Transverse colon (tissue), 3 donors: Measurements from ENCODE around the gene SEC14L1.

Experiments
- CTCF ChIP-seq, 5 experiments: fragments of 200-600 bp in 3 of 5; fragments of 450-650 bp in 2 of 5; sonication (generic) in 3 of 5; IDR thresholded peaks; 1 replicate in 2 of 5; 2 replicates in 3 of 5; pipeline ENCODE4 v1.5.1; 2016 to 2017; ENCODE audit warnings: antibody characterized with exemption in 5 of 5, inconsistent platforms in 3 of 5, mild to moderate bottlenecking in 2 of 5, moderate library complexity in 1 of 5
- EP300 ChIP-seq: sonication (generic); formaldehyde crosslinking; IDR thresholded peaks from one replicate; pipeline ENCODE4 v1.6.1; 2017; ENCODE audit warnings: antibody characterized with exemption, low read depth
- POLR2A ChIP-seq: fragments of 450-650 bp; IDR thresholded peaks from one replicate; pipeline ENCODE4 v1.6.1; 2016; ENCODE audit warnings: antibody characterized with exemption, mild to moderate bottlenecking, moderate library complexity

DNA sequence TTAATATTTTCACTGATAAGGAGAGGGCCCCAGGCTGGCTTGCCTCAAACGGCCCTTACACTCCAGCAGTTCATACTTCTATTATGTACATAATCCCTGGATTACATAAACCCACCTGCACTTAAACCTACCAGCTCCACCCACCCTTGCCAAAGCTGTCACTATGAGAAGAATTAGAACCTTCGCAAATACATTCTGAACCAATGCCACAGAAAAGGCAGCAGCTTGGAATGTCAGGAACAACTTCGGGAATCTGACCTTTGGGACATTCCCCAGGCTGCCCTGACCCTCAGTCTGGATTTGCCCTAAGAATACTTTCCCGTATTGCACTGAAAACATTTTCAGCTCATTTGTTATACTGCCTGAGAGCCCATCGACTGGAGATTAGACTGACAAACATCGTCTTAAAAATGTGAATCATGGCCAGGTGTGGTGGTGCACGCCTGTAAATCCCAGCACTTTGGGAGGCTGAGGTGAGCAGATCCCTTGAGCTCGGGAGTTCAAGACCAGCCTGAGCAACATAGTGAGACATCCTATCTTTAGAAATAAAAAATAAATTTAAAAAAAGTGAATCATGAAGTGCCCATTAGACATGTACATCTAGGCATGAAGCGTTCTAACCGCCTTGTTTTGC is 21.0 kb upstream of the SEC14L1 start:
- TF ChIP-seq CTCF (IDR thresholded peaks at IDR 0.05) (no peak), EP300 (no peak), POLR2A (no peak)
